K562 (cell line): ENCODE data around the gene ARMC7. TPM values are rescaled to one million over a fixed set of nuclear protein-coding genes. Genes with fewer than 3 reads are reported as not detected.
A peak's percentile ranks its signal among the peaks of the same experiment; 100 is the strongest.

Experiments
- ATAC-seq: fragments of 200-7000 bp; cut with Tn5 transposase; 3 replicates; pipeline ENCODE4 v1.9.1; 2020; ENCODE audit warnings: moderate library complexity
- BruUV-seq: library from RNA; stranded (reverse); fragments of 400-500 nt; replicated peaks from 2 replicates; lab custom pipeline; 2021; lab: Mats Ljungman, UMichigan
- CTCF ChIA-PET: fragments of 300-600 bp; formaldehyde crosslinking; extraction: SDS; loops from one replicate; lab custom pipeline; 2021; ENCODE audit warnings: low intra/inter-chr PET ratio; lab: Yijun Ruan, JAX
- POLR2A ChIA-PET: fragments of 300-600, 350-650 bp; sonication (Branson Sonifier 250); formaldehyde crosslinking; extraction: SDS; loops from one replicate; lab custom pipeline; 2021; ENCODE audit warnings: antibody characterized with exemption, inconsistent platforms; lab: Yijun Ruan, JAX
- DNase-seq, 4 experiments: peaks; one replicate each; pipeline versions ENCODE4 v3.0.0 to v3.0.0-alpha.2; 2011 to 2018; ENCODE audit warnings: low spot score in 3 of 4, mixed read lengths in 3 of 4; ENCODE audit errors: extremely low read depth in 1 of 4
- FAIRE-seq: peaks from 2 replicates; lab custom pipeline; 2011; peaks lifted over from hg19 to GRCh38; lab: Jason Lieb, UNC
- H2AFZ ChIP-seq: 2 replicates; pipeline ENCODE4 v1.6.0; 2011; ENCODE audit warnings: low read depth, low read length, control low read depth, inconsistent platforms
- H3K27ac ChIP-seq: fragments of 200-600 bp; 3 replicates; pipeline ENCODE4 v1.8.0; 2011; ENCODE audit warnings: low read depth, mild to moderate bottlenecking, control low read depth, inconsistent platforms, low read length, moderate library complexity, mixed read lengths; ENCODE audit errors: extremely low read depth
- H3K27me3 ChIP-seq, 2 experiments: fragments of 300-600 bp in 1 of 2; 2 replicates in 1 of 2; 3 replicates in 1 of 2; pipeline versions ENCODE4 v1.6.0 to v1.8.0; 2011; ENCODE audit warnings: inconsistent platforms in 2 of 2, low read length in 2 of 2, mild to moderate bottlenecking in 1 of 2, mixed read lengths in 1 of 2, moderate library complexity in 1 of 2; ENCODE audit not compliant: control insufficient read depth in 2 of 2, insufficient read depth in 2 of 2
- H3K36me3 ChIP-seq: fragments of 300-600 bp; 3 replicates; pipeline ENCODE4 v1.8.0; 2011; ENCODE audit warnings: mild to moderate bottlenecking, low read length, inconsistent platforms; ENCODE audit not compliant: control insufficient read depth, insufficient read depth
- H3K4me1 ChIP-seq, 2 experiments: fragments of 200-600 bp in 1 of 2; replicated peaks in 1 of 2; 2 replicates in 1 of 2; 3 replicates in 1 of 2; pipeline versions ENCODE4 v1.5.1 to v1.8.0; 2011; ENCODE audit warnings: inconsistent platforms in 2 of 2, low read length in 2 of 2, mild to moderate bottlenecking in 1 of 2, mixed read lengths in 1 of 2, moderate library complexity in 1 of 2; ENCODE audit not compliant: control insufficient read depth in 2 of 2, insufficient read depth in 2 of 2
- H3K4me2 ChIP-seq: 2 replicates; pipeline ENCODE4 v1.6.1; 2011; ENCODE audit warnings: low read length, control low read depth, inconsistent platforms, mixed read lengths; ENCODE audit not compliant: insufficient read depth
- H3K4me3 ChIP-seq: fragments of 200-600 bp; sonication (generic), shearing (Covaris generic); 2 replicates; pipeline ENCODE4 v1.5.1; 2016; ENCODE audit warnings: control low read depth, inconsistent platforms
- H3K79me2 ChIP-seq: fragments of 200-600 bp; 3 replicates; pipeline ENCODE4 v1.8.0; 2011; ENCODE audit warnings: low read length, inconsistent platforms; ENCODE audit not compliant: control insufficient read depth, insufficient read depth
- H3K9ac ChIP-seq, 2 experiments: 2 replicates each; pipeline versions ENCODE4 v1.6.0 to v1.6.1; 2011; ENCODE audit warnings: low read depth in 2 of 2, low read length in 2 of 2, control low read depth in 1 of 2, inconsistent platforms in 1 of 2, mild to moderate bottlenecking in 1 of 2, mixed read lengths in 1 of 2; ENCODE audit not compliant: insufficient read depth in 1 of 2
- H3K9me1 ChIP-seq: one replicate; pipeline ENCODE4 v1.6.0; 2011; ENCODE audit warnings: inconsistent platforms, mild to moderate bottlenecking, low read length, moderate library complexity; ENCODE audit not compliant: control insufficient read depth, insufficient read depth
- H3K9me3 ChIP-seq: replicated peaks from 2 replicates; pipeline ENCODE4 v1.5.1; 2011; ENCODE audit warnings: low read depth, low read length, inconsistent platforms; ENCODE audit not compliant: control insufficient read depth, insufficient read depth
- H4K20me1 ChIP-seq: replicated peaks from 2 replicates; pipeline ENCODE4 v1.6.1; 2011; ENCODE audit warnings: low read length, inconsistent platforms, mixed read lengths; ENCODE audit not compliant: control insufficient read depth, insufficient read depth
- CREB3 ChIP-seq: fragments of 450-650 bp; conservative IDR thresholded peaks from 2 replicates; pipeline ENCODE4 v1.6.1; 2016; ENCODE audit warnings: missing genetic modification characterization, low read depth, mild to moderate bottlenecking, missing compliant biosample characterization, moderate library complexity
- CXXC5 ChIP-seq: fragments of 250-450 bp; sonication (Bioruptor Pico); IDR thresholded peaks from 2 replicates; pipeline ENCODE4 v1.8.0; 2022; ENCODE audit warnings: inconsistent platforms, mild to moderate bottlenecking, moderate library complexity
- ETV6 ChIP-seq, 3 experiments: fragments of 150-350 bp in 1 of 3; sonication (generic) in 1 of 3; formaldehyde crosslinking in 1 of 3; IDR thresholded peaks; 2 replicates each; pipeline versions ENCODE4 v1.6.1 to v1.8.0; 2014 to 2022; ENCODE audit warnings: borderline replicate concordance in 2 of 3, low read depth in 2 of 3, antibody characterized with exemption in 1 of 3, low read length in 1 of 3, mild to moderate bottlenecking in 1 of 3, missing genetic modification reagents in 1 of 3
- GATAD2B ChIP-seq: fragments of 450-650 bp; IDR thresholded peaks from 2 replicates; pipeline ENCODE4 v1.6.1; 2017; ENCODE audit warnings: mild to moderate bottlenecking, borderline replicate concordance
- KDM1A ChIP-seq, 2 experiments: fragments of 450-650 bp; IDR thresholded peaks; 2 replicates each; pipeline ENCODE4 v1.6.1; 2016; ENCODE audit warnings: mild to moderate bottlenecking in 2 of 2
- POU5F1 ChIP-seq: fragments of 150-350 bp; IDR thresholded peaks from 2 replicates; pipeline ENCODE4 v1.6.1; 2014; ENCODE audit warnings: borderline replicate concordance, low read length, low read depth, mild to moderate bottlenecking; ENCODE audit not compliant: partially characterized antibody
- SMAD1 ChIP-seq: fragments of 150-350 bp; IDR thresholded peaks from 2 replicates; pipeline ENCODE4 v1.6.1; 2014; ENCODE audit warnings: low read length, low read depth; ENCODE audit not compliant: partially characterized antibody
- WHSC1 ChIP-seq: IDR thresholded peaks from one replicate; pipeline ENCODE4 v1.6.1; 2012; ENCODE audit warnings: low read length, control low read depth, inconsistent platforms
- ZNF384 ChIP-seq: IDR thresholded peaks from 2 replicates; pipeline ENCODE4 v1.6.1; 2012; ENCODE audit warnings: low read depth, low read length, improper control_type of control experiment
- ZNF41 ChIP-seq: fragments of 250-450 bp; sonication (Bioruptor Pico); conservative IDR thresholded peaks from 2 replicates; pipeline ENCODE4 v1.4.0; 2020; ENCODE audit warnings: mild to moderate bottlenecking
- ZNF445 ChIP-seq: fragments of 250-450 bp; sonication (Bioruptor Pico); IDR thresholded peaks from 2 replicates; pipeline ENCODE4 v1.4.0; 2020; ENCODE audit warnings: low read depth, mild to moderate bottlenecking, moderate library complexity
- ZNF507 ChIP-seq: conservative IDR thresholded peaks from 2 replicates; pipeline ENCODE4 v1.6.1; 2017; ENCODE audit warnings: missing genetic modification characterization, missing compliant biosample characterization
- WGBS: fragments of 100-300 bp; shearing (Covaris generic); methylation state at CpG from one replicate; pipeline ENCODE4 v1.1.6; 2016; ENCODE audit warnings: low coverage, mixed read lengths; ENCODE audit not compliant: insufficient coverage; ENCODE audit errors: missing lambda C conversion rate; 5-methylcytosine and 5-hydroxymethylcytosine counted together
- in situ Hi-C: fragments of 300-500 bp; cut with MboI; formaldehyde crosslinking; loops from 4 replicates; pipeline ENCODE4 v1.15.0; 2018; ENCODE audit warnings: inconsistent platforms, mixed read lengths
- intact Hi-C: fragments of 100-400 bp; cut with micrococcal nuclease; formaldehyde crosslinking; loops from 2 replicates; pipeline ENCODE4 v1.14.2; 2022
- polyA plus RNA-seq, 8 experiments: library from polyadenylated mRNA; depleted of rRNA in 4 of 8; stranded (reverse) in 5 of 8; unstranded in 3 of 8; fragments of >200 nt; fragmentation: Nextera tagmentation in 2 of 8; fragmentation: Illumina TruSeq in 1 of 8; extraction: Ambion mirVana in 2 of 8; extraction: Trizol in 1 of 8; gene quantifications; 2 replicates each; pipeline versions ENCODE4 v1.2.1 to v1.2.3, GENCODE V29; 2011 to 2014; ENCODE audit warnings: inconsistent platforms in 1 of 8, missing spikeins in 1 of 8
- total RNA-seq, 7 experiments: library from RNA; depleted of rRNA in 6 of 7; stranded (reverse); fragments of >200 nt in 6 of 7; fragmentation: Illumina TruSeq in 2 of 7; extraction: Trizol in 2 of 7; gene quantifications; 2 replicates each; pipeline versions ENCODE4 v1.2.1 to v1.2.3, GENCODE V29; 2011 to 2021; ENCODE audit warnings: low replicate concordance in 1 of 7

Gene ARMC7
- total and polyA plus RNA-seq, 9 of the 15 experiments (the other 6 are each of a cell fraction or from before 2014, with no cell fraction given), result 1.4 to 15.2 (median 5.9) TPM

- intact Hi-C loops, result no loop called here
Measured at GRCh38 chr17:75159196-75160031, 49.6 kb downstream of the ARMC7 start.

GRCh38 chr17:75160211-75160610 is 50.4 kb downstream of the ARMC7 start:
- no peak for DNase-seq
- ChIA-PET POLR2A (interaction anchor here (0.6 to 3.5 kb wide), 8 partner anchors 8 to 113 kb away, joined by 3 to 17 read pairs (median 4); partner anchors contain the start of genes GGA3, KCTD2 and MRPS7), CTCF (no interaction called here)
- WGBS, result 65% methylated on average over 5 of the region's 5 CpGs
- in situ Hi-C loops, result no loop called here
- BruUV-seq, result no TSS peak
- no peaks in the 10 kb centered on the region for H3K9me1 ChIP-seq
- FAIRE-seq, result no peak
- no peaks in the 10 kb centered on the region for H3K27me3 ChIP-seq
- no peaks in the 10 kb centered on the region for H3K9me3 ChIP-seq
- peaks cover 0 to 4% of the 10 kb centered on the region in 2 experiments; a peak in 3 of 5 replicates for H3K4me1 ChIP-seq
- no peak for ATAC-seq
- H4K20me1 ChIP-seq, result no peaks in the 10 kb centered on the region
- 0 out of 3 replicates have a peak, but pooled peaks cover under 1% of the 10 kb centered on the region for H3K79me2 ChIP-seq
- no peak overlapping the region for H3K4me2 ChIP-seq
- intact Hi-C loops, result no loop called here
- H2AFZ ChIP-seq, result no peak overlapping the region
- H3K27ac ChIP-seq, result no peak overlapping the region
- H3K36me3 ChIP-seq, result peaks cover 2% of the 10 kb centered on the region; the same call in 1 of the 3 replicates
- no peak overlapping the region for H3K9ac ChIP-seq
- H3K4me3 ChIP-seq, result no peak overlapping the region
- TF ChIP-seq CREB3 (tag) (no peak), ZNF445 (no peak), ETV6 (IDR thresholded peaks at IDR 0.05; ENCODE audit: borderline replicate concordance in 1 of 2, low read depth in 2 of 2, low read length in 1 of 2) (no peak), ETV6 (CRISPR knock-in tag; IDR thresholded peaks at IDR 0.05; ENCODE audit: borderline replicate concordance) (no peak), CXXC5 (no peak), ZNF384 (no peak), SMAD1 (no peak), WHSC1 (no peak), ZNF41 (CRISPR knock-in tag) (no peak), ZNF507 (tag) (no peak), GATAD2B (no peak)

More at GRCh38 chr17:75159196-75160031, 49.6 kb downstream of the ARMC7 start:
- no peaks in the 10 kb centered on the region for H3K27me3 ChIP-seq
- no TSS peak for BruUV-seq
- H3K79me2 ChIP-seq, result peaks cover 4% of the 10 kb centered on the region; the same call in 1 of the 3 replicates
- H3K9me1 ChIP-seq, result no peaks in the 10 kb centered on the region
- no peak for TF ChIP-seq POU5F1
- TF ChIP-seq KDM1A (IDR thresholded peaks at IDR 0.05), result peak; percentile 43 to 64; a peak in 3 of 4 replicates
- WGBS, result 75% methylated on average over 4 of the region's 4 CpGs
- no peaks in the 10 kb centered on the region for H3K9me3 ChIP-seq
- no peaks in the 10 kb centered on the region; the same call in 2 of the 3 replicates for H3K36me3 ChIP-seq
- no peak overlapping the region for H3K4me2 ChIP-seq
- no peak overlapping the region for H3K4me3 ChIP-seq
- ChIA-PET CTCF (no interaction called here), POLR2A (interaction anchor here (0.8 to 3.5 kb wide), 8 partner anchors 9 to 107 kb away, joined by 3 to 17 read pairs (median 4); no protein-coding TSS in a partner anchor)
- FAIRE-seq (no peak), ATAC-seq (no peak), DNase-seq (no peak)
- peaks cover 0 to 9% of the 10 kb centered on the region in 2 experiments; a peak in 4 of 5 replicates for H3K4me1 ChIP-seq
- H3K27ac ChIP-seq, result no peak overlapping the region
- no peak overlapping the region for H3K9ac ChIP-seq
- no peak overlapping the region for H2AFZ ChIP-seq
- in situ Hi-C loops, result no loop called here
- H4K20me1 ChIP-seq, result no peaks in the 10 kb centered on the region
